GM12891 (cell line): Measurements from ENCODE around the gene POLR2H.

Source experiments
- POLR2A ChIP-seq: IDR thresholded peaks from 2 replicates; pipeline ENCODE4 v1.6.1; 2011; ENCODE audit warnings: low read depth, low read length, control low read depth
- POLR2AphosphoS5 ChIP-seq: IDR thresholded peaks from 2 replicates; pipeline ENCODE4 v1.6.1; 2011; ENCODE audit warnings: low read depth, low read length, control low read depth

DNA sequence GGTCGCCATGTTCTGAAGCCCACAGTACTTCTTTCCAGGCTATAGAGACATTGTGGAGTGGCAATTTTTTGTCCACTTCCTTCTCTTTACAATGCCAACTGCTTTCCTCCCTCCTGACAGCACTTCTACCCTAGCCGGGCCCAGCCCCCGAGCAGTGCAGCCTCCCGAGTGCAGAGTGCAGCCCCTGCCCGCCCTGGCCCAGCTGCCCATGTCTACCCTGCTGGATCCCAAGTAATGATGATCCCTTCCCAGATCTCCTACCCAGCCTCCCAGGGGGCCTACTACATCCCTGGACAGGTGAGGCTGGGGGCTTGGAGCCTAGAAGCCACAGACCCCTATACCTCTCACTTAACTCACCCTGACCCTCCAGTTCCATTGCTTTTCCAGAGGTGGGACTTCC lies 44.3 kb upstream of the POLR2H start:
- TF ChIP-seq POLR2A (no peak), POLR2AphosphoS5 (no peak)
